ENCODE measurements around the gene SHANK1.

DNA sequence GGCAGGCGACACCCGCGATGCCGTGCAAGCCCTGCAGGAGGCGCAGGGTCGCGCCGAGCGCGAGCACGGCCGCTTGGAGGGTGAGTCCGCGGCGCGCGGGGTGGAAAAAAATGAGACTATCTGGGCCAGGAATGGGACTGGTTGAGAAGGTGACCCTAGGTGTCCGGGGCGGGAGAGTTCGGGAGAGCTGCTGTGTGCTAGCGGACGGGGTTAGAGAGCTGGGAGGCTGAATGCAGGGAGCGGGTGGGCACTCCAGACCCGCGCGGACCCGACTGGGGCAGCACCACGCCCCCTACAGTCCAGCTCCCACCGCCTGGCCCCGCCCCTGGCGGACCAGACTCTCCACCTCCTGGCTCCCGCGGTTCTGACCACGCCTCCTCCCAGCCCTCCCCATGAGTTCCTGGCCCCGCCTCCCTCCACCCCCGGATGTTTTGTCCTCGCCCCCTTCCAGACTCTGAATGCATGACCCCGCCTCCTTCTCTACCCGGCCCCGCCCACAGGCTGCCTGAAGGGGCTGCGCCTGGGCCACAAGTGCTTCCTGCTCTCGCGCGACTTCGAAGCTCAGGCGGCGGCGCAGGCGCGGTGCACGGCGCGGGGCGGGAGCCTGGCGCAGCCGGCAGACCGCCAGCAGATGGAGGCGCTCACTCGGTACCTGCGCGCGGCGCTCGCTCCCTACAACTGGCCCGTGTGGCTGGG, 5.1 kb upstream of the SHANK1 start:
- peak in 1 of 2 donors; percentile 60 for TF ChIP-seq POLR2A (IDR thresholded peaks at IDR 0.05)
- TF ChIP-seq, protein P1, sequence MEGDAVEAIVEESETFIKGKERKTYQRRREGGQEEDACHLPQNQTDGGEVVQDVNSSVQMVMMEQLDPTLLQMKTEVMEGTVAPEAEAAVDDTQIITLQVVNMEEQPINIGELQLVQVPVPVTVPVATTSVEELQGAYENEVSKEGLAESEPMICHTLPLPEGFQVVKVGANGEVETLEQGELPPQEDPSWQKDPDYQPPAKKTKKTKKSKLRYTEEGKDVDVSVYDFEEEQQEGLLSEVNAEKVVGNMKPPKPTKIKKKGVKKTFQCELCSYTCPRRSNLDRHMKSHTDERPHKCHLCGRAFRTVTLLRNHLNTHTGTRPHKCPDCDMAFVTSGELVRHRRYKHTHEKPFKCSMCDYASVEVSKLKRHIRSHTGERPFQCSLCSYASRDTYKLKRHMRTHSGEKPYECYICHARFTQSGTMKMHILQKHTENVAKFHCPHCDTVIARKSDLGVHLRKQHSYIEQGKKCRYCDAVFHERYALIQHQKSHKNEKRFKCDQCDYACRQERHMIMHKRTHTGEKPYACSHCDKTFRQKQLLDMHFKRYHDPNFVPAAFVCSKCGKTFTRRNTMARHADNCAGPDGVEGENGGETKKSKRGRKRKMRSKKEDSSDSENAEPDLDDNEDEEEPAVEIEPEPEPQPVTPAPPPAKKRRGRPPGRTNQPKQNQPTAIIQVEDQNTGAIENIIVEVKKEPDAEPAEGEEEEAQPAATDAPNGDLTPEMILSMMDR (IDR thresholded peaks at IDR 0.05): peak; percentile 36 to 83 (median 57)
- peak in 1 of 2 donors; percentile 64 for TF ChIP-seq EP300 (IDR thresholded peaks at IDR 0.05)
